Pancreas (tissue), 10 donors: ENCODE measurements around the gene MTMR4. TPM values are rescaled to one million over a fixed set of nuclear protein-coding genes. Genes with fewer than 3 reads are reported as not detected.

ENCODE experiments used
- ATAC-seq, 4 donors: fragments of 200-7000 bp; cut with Tn5 transposase; one replicate each; pipeline versions ENCODE4 v1.8.0 to v1.9.1; 2020; ENCODE audit warnings: mild to moderate bottlenecking in 4 of 4, moderate library complexity in 4 of 4
- DNase-seq, 6 donors: peaks; one replicate each; pipeline ENCODE4 v3.0.0-alpha.2; 2020
- FAIRE-seq: peaks from 2 replicates; lab custom pipeline; 2012; peaks lifted over from hg19 to GRCh38; lab: Jason Lieb, UNC
- H3K27ac ChIP-seq, 4 donors: fragments of 200-600 bp; sonication (generic); 1 replicate in 3 of 4; 2 replicates in 1 of 4; pipeline versions ENCODE4 v1.5.0 to v1.8.0; 2020
- H3K27me3 ChIP-seq, 4 donors: fragments of 200-600 bp; one replicate each; pipeline ENCODE4 v1.8.0; 2021
- H3K36me3 ChIP-seq, 3 donors: fragments of 200-600 bp; sonication (generic) in 1 of 3; one replicate each; pipeline versions ENCODE4 v1.5.0 to v1.8.0; 2020 to 2021
- H3K4me1 ChIP-seq, 3 donors: fragments of 200-600 bp; one replicate each; pipeline ENCODE4 v1.8.0; 2021
- H3K4me3 ChIP-seq, 4 donors: fragments of 200-600 bp; sonication (generic) in 2 of 4; one replicate each; pipeline versions ENCODE4 v1.5.0 to v1.8.0; 2020 to 2021
- H3K9me3 ChIP-seq, 4 donors: fragments of 200-600 bp; one replicate each; pipeline ENCODE4 v1.8.0; 2021
- WGBS, 2 donors: extraction: QIAGEN DNeasy Blood & Tissue Kit; methylation state at CpG; one replicate each; pipeline ENCODE4 v1.1.7; 2013; 5-methylcytosine and 5-hydroxymethylcytosine counted together
- intact Hi-C, 3 donors: fragments of 100-400 bp; cut with DNase I; formaldehyde crosslinking; loops; one replicate each; pipeline versions ENCODE4 v1.11.1 to v1.14.2; 2022
- polyA plus RNA-seq, 2 donors: library from polyadenylated mRNA; stranded (reverse); fragments of 200-250 nt; gene quantifications; one replicate each; pipeline ENCODE4 v1.2.3, GENCODE V29; 2013
- total RNA-seq, 6 donors: library from RNA; stranded (reverse); fragmentation: NEBNext Ultra II Directional in 4 of 6; extraction: Animal tissue kit (Norgen Biotek cat#: 25700) in 4 of 6; gene quantifications; one replicate each; pipeline versions ENCODE4 v1.2.1 to v1.2.4, GENCODE V29; 2021 to 2023
- TF ChIP-seq, protein P1 (sequence below), 4 donors: fragments of 200-600 bp; sonication (generic) in 3 of 4; IDR thresholded peaks; one replicate each; pipeline versions ENCODE4 v1.5.0 to v1.8.0; 2021; ENCODE audit warnings: antibody characterized with exemption in 4 of 4
- donor health status: healthy with polysubstance abuse.
- donor health status: DM: no; HTN: no; CAD: no; lungs with moderate emphysema.
- donor health status: DM: no; HTN: no; CAD: no.
- donor health status: control.
- donor health status: control.
- donor health status: Bipolar disorder and iron deficiency.
- donor health status: DM: yes; HTN: yes; CAD: no.
- donor health status: DM: no; HTN: no; CAD: no.
- donor health status: DM: no; HTN: no; CAD: no.
- donor health status: DM: yes; HTN: yes; CAD: no.

Gene MTMR4
- total and polyA plus RNA-seq, 8 donors, result 8.1 to 19.9 (median 14.5) TPM

DNA sequence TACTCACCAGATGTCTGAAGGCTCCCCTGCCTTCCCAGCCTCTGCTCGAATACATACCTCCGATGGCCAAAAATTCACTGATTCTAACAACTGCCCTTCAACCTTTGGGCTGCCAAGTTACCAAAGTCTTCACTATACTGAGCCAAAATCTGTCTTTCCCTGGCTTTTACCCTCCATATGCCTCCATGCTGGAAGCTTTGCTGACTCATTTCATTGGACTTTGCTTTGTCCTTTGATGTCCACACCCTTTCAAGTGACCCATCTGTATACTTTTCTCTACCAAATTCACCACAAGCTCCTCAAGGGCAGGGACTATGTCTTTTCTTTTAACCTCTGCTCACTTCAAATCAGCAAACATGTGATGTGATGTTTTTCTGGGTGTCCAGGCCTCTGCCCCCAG lies 21.0 kb upstream of the MTMR4 start:
- no peak for DNase-seq
- 86 to 90% methylated on average over 2 of the region's 2 CpGs for WGBS, 2 donors
- TF ChIP-seq, protein P1, sequence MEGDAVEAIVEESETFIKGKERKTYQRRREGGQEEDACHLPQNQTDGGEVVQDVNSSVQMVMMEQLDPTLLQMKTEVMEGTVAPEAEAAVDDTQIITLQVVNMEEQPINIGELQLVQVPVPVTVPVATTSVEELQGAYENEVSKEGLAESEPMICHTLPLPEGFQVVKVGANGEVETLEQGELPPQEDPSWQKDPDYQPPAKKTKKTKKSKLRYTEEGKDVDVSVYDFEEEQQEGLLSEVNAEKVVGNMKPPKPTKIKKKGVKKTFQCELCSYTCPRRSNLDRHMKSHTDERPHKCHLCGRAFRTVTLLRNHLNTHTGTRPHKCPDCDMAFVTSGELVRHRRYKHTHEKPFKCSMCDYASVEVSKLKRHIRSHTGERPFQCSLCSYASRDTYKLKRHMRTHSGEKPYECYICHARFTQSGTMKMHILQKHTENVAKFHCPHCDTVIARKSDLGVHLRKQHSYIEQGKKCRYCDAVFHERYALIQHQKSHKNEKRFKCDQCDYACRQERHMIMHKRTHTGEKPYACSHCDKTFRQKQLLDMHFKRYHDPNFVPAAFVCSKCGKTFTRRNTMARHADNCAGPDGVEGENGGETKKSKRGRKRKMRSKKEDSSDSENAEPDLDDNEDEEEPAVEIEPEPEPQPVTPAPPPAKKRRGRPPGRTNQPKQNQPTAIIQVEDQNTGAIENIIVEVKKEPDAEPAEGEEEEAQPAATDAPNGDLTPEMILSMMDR (IDR thresholded peaks at IDR 0.05), result no peak
- Histone ChIP-seq H3K27me3 (no peaks in the 10 kb centered on the region), H3K27ac (no peak overlapping the region), H3K4me1 (no peaks in the 10 kb centered on the region), H3K9me3 (no peaks in the 10 kb centered on the region), H3K36me3 (no peaks in the 10 kb centered on the region), H3K4me3 (no peak overlapping the region)
- FAIRE-seq, result no peak
- ATAC-seq, result no peak
- intact Hi-C loops, result no loop called here

DNA sequence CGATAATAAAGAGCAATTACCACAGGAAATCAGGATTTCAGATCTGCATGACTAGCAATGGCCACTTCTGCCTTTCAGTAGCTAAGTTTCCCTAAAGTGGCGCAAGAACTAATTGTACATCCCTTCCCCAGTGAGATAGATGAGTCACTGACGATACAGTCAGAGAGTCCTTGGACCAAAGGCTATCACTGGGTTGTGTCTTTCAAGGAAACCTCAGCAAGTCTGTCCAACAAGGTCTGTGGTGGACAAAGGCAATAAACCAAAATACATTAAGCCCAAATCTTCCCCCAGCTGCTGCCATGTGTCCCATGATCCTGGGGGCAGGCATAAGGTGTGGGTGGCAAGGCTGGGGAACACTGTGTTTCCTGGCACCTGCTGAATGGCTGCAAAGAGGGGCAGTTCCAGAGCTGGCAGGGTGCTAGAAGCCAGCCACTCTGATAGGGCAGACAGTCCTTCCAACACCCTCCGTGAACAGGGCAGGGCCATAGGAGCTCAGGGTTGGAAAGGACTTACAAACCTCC lies 20.5 kb upstream of the MTMR4 start:
- FAIRE-seq, result no peak
- intact Hi-C loops, result no loop called here
- no peaks in the 10 kb centered on the region for H3K27me3 ChIP-seq
- H3K27ac ChIP-seq, result no peak overlapping the region
- TF ChIP-seq, protein P1 (IDR thresholded peaks at IDR 0.05), result no peak
- ATAC-seq, result peak in 1 of 4 donors; percentile 17
- no peak for DNase-seq
- H3K4me3 ChIP-seq, result no peak overlapping the region
- H3K9me3 ChIP-seq, result no peaks in the 10 kb centered on the region
- 87% methylated on average over 4 of the region's 4 CpGs for WGBS, 2 donors
- no peaks in the 10 kb centered on the region for H3K36me3 ChIP-seq
- H3K4me1 ChIP-seq, result no peaks in the 10 kb centered on the region

DNA sequence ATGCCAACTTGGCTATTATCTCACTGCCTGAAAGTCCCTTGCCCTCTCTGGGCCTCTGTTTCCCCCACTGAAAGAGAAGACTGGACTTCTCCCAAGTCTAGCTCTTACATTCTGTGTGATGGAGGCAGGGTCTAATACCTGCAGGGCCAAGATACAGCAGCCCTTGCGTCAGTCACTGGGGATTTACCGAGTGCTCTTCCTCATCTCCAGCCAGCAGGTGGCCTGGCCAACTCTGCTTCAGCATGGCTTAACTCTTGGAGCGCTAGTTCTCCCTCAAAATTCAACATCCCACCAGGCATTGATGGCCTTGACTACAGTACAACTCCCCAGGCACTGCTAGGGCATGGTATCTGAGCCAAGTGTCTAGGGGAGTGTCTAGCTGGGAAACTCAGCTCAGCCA lies 19.9 kb upstream of the MTMR4 start:
- FAIRE-seq, result no peak
- Histone ChIP-seq H3K4me1 (no peaks in the 10 kb centered on the region), H3K27me3 (no peaks in the 10 kb centered on the region), H3K36me3 (no peaks in the 10 kb centered on the region), H3K27ac (no peak overlapping the region), H3K4me3 (no peak overlapping the region), H3K9me3 (no peaks in the 10 kb centered on the region)
- intact Hi-C loops, result no loop called here
- no peak for ATAC-seq
- TF ChIP-seq, protein P1 (IDR thresholded peaks at IDR 0.05), result no peak
- no peak for DNase-seq
- WGBS, 2 donors, result 61 to 84% methylated on average over 3 of the region's 3 CpGs

DNA sequence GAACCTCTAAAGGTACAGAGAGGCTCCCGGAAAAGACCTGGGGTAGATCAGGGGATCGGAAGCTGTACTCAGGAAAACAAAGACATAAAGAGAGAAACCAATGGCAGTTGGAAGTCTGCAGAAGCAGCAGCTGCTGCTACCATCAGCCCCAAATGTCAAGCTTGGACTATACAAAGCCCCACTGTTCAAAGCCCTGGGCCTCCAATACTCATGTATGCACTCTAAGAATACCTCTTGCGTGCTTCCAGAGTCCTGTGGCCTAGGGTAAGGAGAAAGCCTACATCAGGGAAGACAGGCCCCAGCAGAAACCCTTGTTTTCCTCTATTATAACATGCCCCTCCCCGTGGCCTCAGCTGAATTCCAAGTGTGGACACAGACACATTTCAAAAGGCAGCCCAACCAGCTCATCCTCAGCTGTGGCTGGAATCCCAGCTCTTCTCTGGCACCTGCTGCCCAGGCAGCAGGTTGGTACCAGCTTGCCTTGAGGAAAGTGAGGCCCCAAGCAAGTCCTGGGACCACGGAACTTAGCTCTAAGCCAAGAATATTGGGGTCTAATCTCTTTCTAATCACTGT lies 19.3 kb upstream of the MTMR4 start:
- FAIRE-seq (no peak), ATAC-seq (no peak), DNase-seq (no peak)
- Histone ChIP-seq H3K27me3 (no peaks in the 10 kb centered on the region), H3K9me3 (no peaks in the 10 kb centered on the region), H3K4me3 (no peak overlapping the region), H3K4me1 (no peaks in the 10 kb centered on the region), H3K27ac (no peak overlapping the region), H3K36me3 (no peaks in the 10 kb centered on the region)
- intact Hi-C loops, result no loop called here
- 91 to 93% methylated on average over 5 of the region's 5 CpGs for WGBS, 2 donors
- TF ChIP-seq, protein P1 (IDR thresholded peaks at IDR 0.05), result no peak

DNA sequence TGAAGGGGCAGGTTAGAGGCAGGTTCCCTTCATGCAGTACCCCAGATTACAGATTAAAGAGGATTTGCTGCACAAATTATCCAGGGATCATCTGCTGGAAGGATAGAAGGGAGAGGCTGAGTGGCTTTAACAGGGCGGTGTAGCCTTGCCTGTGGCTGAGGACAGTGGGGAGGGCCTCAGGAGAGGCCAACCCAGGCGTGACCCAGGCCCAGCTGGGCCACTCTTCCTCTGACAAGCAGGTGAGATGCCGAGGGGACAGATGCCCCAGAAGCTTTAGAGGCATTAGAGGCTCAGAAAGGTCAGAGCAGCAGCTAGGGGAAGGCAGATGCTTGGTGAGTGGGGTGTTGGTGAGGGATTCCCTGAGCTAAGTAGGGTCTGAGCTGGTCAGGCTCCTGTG lies 18.1 kb upstream of the MTMR4 start:
- FAIRE-seq (no peak), DNase-seq (no peak)

More for the DNA sequence above, 18.1 kb upstream of the MTMR4 start:
- H3K36me3 ChIP-seq, result no peaks in the 10 kb centered on the region
- H3K27ac ChIP-seq, result no peak overlapping the region
- H3K9me3 ChIP-seq, result no peaks in the 10 kb centered on the region
- 55 to 73% methylated on average over 3 of the region's 3 CpGs for WGBS, 2 donors
- ATAC-seq, result no peak
- no peaks in the 10 kb centered on the region for H3K4me1 ChIP-seq
- no peak overlapping the region for H3K4me3 ChIP-seq
- TF ChIP-seq, protein P1 (IDR thresholded peaks at IDR 0.05), result no peak
- no peaks in the 10 kb centered on the region for H3K27me3 ChIP-seq
- intact Hi-C loops, result no loop called here
